ENCODE measurements around the gene ITM2C. TPM values are rescaled to one million over a fixed set of nuclear protein-coding genes. Genes with fewer than 3 reads are reported as not detected.

Gene ITM2C
- total and polyA plus RNA-seq, 2 of the 8 experiments (the other 6 are each of a cell fraction or from before 2014, with no cell fraction given), result 362 to 742 TPM

DNA sequence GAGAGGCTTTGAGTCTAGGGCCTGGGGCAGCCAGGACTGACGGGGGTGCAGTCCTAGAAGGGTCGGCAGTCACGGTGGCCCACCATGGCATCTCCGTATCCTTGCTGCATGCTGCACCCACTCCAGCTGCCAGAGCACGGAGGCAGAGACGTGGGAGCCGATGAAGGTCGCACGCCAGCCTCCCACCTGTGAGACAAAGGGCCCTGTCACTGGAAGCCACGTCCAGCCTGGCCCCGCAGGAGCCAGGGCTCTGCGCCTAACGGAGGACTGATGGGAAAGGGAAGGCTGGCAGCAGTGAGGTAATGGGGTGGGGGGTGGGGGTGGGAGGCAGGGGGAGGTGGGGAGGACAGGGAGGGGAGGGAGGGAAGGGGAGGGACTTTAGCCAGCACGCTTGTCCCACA, 21.9 kb downstream of the ITM2C start:
- TF ChIP-seq CBX8 (IDR thresholded peaks at IDR 0.05; ENCODE audit: borderline replicate concordance, low read depth, low read length), result no peak
- TF ChIP-seq RXRA (IDR thresholded peaks at IDR 0.05; ENCODE audit: insufficient read depth, low read depth, low read length), result no peak
- TF ChIP-seq CHD2 (IDR thresholded peaks at IDR 0.05; ENCODE audit: low read length), result no peak
- TF ChIP-seq, protein P1, sequence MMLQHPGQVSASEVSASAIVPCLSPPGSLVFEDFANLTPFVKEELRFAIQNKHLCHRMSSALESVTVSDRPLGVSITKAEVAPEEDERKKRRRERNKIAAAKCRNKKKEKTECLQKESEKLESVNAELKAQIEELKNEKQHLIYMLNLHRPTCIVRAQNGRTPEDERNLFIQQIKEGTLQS (IDR thresholded peaks at IDR 0.05; ENCODE audit: insufficient read depth, low read depth, low read length), result no peak
- TF ChIP-seq BACH1 (IDR thresholded peaks at IDR 0.05; ENCODE audit: low read length), result no peak
- TF ChIP-seq TCF12 (IDR thresholded peaks at IDR 0.05; ENCODE audit: low read depth, low read length), result no peak
- TF ChIP-seq SP1 (IDR thresholded peaks at IDR 0.05; ENCODE audit: low read depth, low read length), result no peak
- TF ChIP-seq KDM1A (IDR thresholded peaks at IDR 0.05; ENCODE audit: borderline replicate concordance, low read length), result no peak
- no peak for TF ChIP-seq TAF1 (IDR thresholded peaks at IDR 0.05; ENCODE audit: low read depth, low read length)
- no peak for TF ChIP-seq TBP (IDR thresholded peaks at IDR 0.05; ENCODE audit: low read depth, low read length)
- no peak for TF ChIP-seq SAP30 (IDR thresholded peaks at IDR 0.05; ENCODE audit: insufficient read depth, insufficient replicate concordance, low read length)
- Histone ChIP-seq H2BK120ac (replicated peaks; ENCODE audit: low read depth, low read length) (no peak overlapping the region), H3K56ac (replicated peaks; ENCODE audit: insufficient read length, low read depth, low read length) (no peak overlapping the region), H3K79me2 (ENCODE audit: control insufficient read depth in 1 of 2, insufficient read depth in 2 of 2, low read length in 2 of 2) (no peaks in the 10 kb centered on the region), H2BK5ac (ENCODE audit: low read depth, low read length) (peak overlapping the region; percentile 60; the same call in 1 of the 2 replicates), H3K4me1 (replicated peaks in 1 of 4; ENCODE audit: control insufficient read depth in 3 of 4, insufficient read depth in 4 of 4, low read length in 3 of 4) (peaks cover 5 to 9% (median 7%) of the 10 kb centered on the region in 4 experiments), H3K18ac (ENCODE audit: extremely low read depth, low read length) (peak overlapping the region; percentile 87; the same call in 1 of the 2 replicates), H3K79me1 (ENCODE audit: low read depth, low read length) (no peaks in the 10 kb centered on the region), H3K4me2 (ENCODE audit: insufficient read depth in 1 of 2, low read depth in 2 of 2, low read length in 2 of 2) (no peak overlapping the region), H3K36me3 (ENCODE audit: control insufficient read depth in 2 of 4, insufficient read depth in 4 of 4, low read length in 3 of 4) (no peaks in the 10 kb centered on the region), H3K9me3 (ENCODE audit: insufficient read depth in 2 of 2, low read depth in 1 of 2, low read length in 1 of 2) (no peaks in the 10 kb centered on the region), H3K23ac (ENCODE audit: insufficient read length) (no peak overlapping the region), H4K8ac (ENCODE audit: extremely low read depth, insufficient read depth, low read length) (peak overlapping the region; percentile 76), H3K4me3 (ENCODE audit: extremely low read depth in 1 of 4, insufficient read depth in 2 of 4, low read depth in 3 of 4, low read length in 4 of 4) (no peak overlapping the region), H2AFZ (ENCODE audit: low read length) (no peak overlapping the region), H4K20me1 (replicated peaks in 1 of 2; ENCODE audit: control insufficient read depth in 1 of 2, insufficient read depth in 2 of 2, low read length in 2 of 2) (no peaks in the 10 kb centered on the region), H3K27me3 (replicated peaks in 1 of 4; ENCODE audit: control insufficient read depth in 3 of 4, extremely low read depth in 1 of 4, insufficient read depth in 3 of 4, low read length in 3 of 4) (no peaks in the 10 kb centered on the region), H3K14ac (ENCODE audit: insufficient read length) (no peak overlapping the region), H4K91ac (replicated peaks; ENCODE audit: insufficient read length, low read length) (peak overlapping the region; percentile 89), H3K9ac (replicated peaks in 1 of 4; ENCODE audit: extremely low read depth in 1 of 4, low read depth in 3 of 4, low read length in 3 of 4) (no peak overlapping the region), H2BK20ac (ENCODE audit: low read length) (no peak overlapping the region), H4K5ac (ENCODE audit: insufficient read length, low read depth, low read length) (no peak overlapping the region), H3K23me2 (ENCODE audit: low read depth, low read length) (no peaks in the 10 kb centered on the region; the same call in 1 of the 2 replicates), H3K4ac (replicated peaks; ENCODE audit: insufficient read length, low read depth, low read length) (peak overlapping the region; percentile 53), H2BK15ac (ENCODE audit: low read length) (peak overlapping the region; percentile 99; the same call in 1 of the 2 replicates), H3K27ac (ENCODE audit: low read depth, low read length) (no peak overlapping the region), H2BK12ac (ENCODE audit: low read depth, low read length) (0 out of 2 replicates have a peak overlapping the region, but pooled peaks have one; percentile 68), H2AK5ac (ENCODE audit: low read depth, low read length) (no peak overlapping the region)
- FAIRE-seq, result no peak
- ChIA-PET POLR2A (ENCODE audit: partially characterized antibody) (interaction anchor here (1.1 to 1.6 kb wide), 4 partner anchors 11 to 18 kb away, joined by 3 to 10 read pairs (median 8); no protein-coding TSS in a partner anchor), CTCF (ENCODE audit: partially characterized antibody) (interaction anchor here (0.8 to 2.3 kb wide), 9 partner anchors 11 to 101 kb away, joined by 3 to 8 read pairs (median 4); no protein-coding TSS in a partner anchor)
- whole genome bisulfite sequencing, 2 experiments (ENCODE audit: extremely low coverage in 1 of 2, insufficient coverage in 1 of 2, insufficient read length in 1 of 2, insufficient replicate concordance in 2 of 2, low coverage in 1 of 2, low lambda C conversion rate in 2 of 2, missing lambda C conversion rate in 1 of 2), result 79% methylated on average over 13 of the region's 14 CpGs; no CpG with 5 or more reads in 1 of the 2 experiments
- no peak for DNase-seq (ENCODE audit: low read depth in 1 of 2, low spot score in 2 of 2)
